Epithelial cell of proximal tubule (primary cell): Measurements from ENCODE around the gene MDM1. TPM values are rescaled to one million over a fixed set of nuclear protein-coding genes. Genes with fewer than 3 reads are reported as not detected.

ENCODE experiments used
- DNase-seq: peaks from one replicate; pipeline ENCODE4 v3.0.0-alpha.2; 2011; ENCODE audit warnings: low read depth
- H3K4me3 ChIP-seq: 2 replicates; pipeline ENCODE4 v1.5.1; 2011; ENCODE audit warnings: low read depth, mild to moderate bottlenecking, low read length
- CTCF ChIP-seq: conservative IDR thresholded peaks from 2 replicates; pipeline ENCODE4 v1.5.1; 2012; ENCODE audit warnings: low read depth, mild to moderate bottlenecking, low read length
- total RNA-seq: library from RNA; depleted of rRNA; stranded (reverse); fragments of >200 nt; gene quantifications from 2 replicates; pipeline ENCODE4 v1.2.3, GENCODE V29; 2015

MDM1 gene
- total RNA-seq, 1 donor from 2014 or later = 3.9 TPM

DNA sequence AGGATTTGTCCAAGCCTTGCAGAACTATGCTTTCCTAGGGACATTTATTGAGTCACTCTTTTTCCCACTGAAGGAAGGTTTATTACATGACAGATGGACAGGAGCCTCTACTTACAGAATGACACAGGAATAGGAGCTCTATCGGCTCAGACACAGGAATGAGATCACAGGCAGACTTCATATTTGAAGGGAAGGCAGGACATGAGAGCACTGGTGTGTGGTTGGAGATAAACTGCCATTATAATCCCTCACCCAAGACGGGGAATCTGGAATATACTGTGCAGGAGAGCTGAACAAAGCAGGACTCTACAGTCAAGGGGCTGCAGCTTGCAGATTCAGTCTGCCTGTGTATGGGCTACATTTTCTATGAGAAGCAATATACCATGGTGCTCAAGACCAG is 51.9 kb downstream of the MDM1 start:
- DNase-seq = no peak
- TF ChIP-seq CTCF = no peak
- no peak overlapping the region for H3K4me3 ChIP-seq

GRCh38 chr12:68279227-68280054 is 52.7 kb downstream of the MDM1 start:
- H3K4me3 ChIP-seq = no peak overlapping the region
- no peak for TF ChIP-seq CTCF
- no peak for DNase-seq

- H3K4me3 ChIP-seq = no peak overlapping the region
- TF ChIP-seq CTCF = no peak
- no peak for DNase-seq
These were observed 55.7 kb downstream of the MDM1 start for GRCh38 chr12:68276402-68276930.

GRCh38 chr12:68272732-68273131 is 59.4 kb downstream of the MDM1 start:
- TF ChIP-seq CTCF = no peak
- DNase-seq = no peak
- no peak overlapping the region for H3K4me3 ChIP-seq

GRCh38 chr12:68271346-68271745 is 60.8 kb downstream of the MDM1 start:
- TF ChIP-seq CTCF = no peak
- no peak overlapping the region for H3K4me3 ChIP-seq
- DNase-seq = no peak

GRCh38 chr12:68270358-68270757 is 61.8 kb downstream of the MDM1 start:
- TF ChIP-seq CTCF = no peak
- DNase-seq = no peak
- H3K4me3 ChIP-seq = no peak overlapping the region

DNA sequence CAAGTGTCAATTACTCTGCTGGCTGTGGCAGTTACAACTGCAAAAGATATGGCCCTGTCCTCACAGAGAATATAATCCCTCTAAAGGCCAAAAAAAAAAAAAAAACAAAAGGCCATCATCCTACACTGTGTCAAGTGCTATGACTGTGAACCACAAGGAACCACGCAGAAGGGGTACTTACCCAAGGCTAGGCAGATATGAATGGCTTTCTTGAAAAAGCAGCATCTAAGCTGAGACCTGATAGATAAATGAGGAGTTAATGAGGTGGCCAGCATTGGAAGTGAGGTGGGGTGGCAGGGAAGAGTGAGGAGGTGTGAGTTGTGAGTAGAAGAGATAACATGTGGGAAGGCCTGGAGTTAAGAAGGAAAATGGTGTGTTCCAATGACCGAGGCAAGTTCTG is 62.4 kb downstream of the MDM1 start:
- no peak for DNase-seq
- TF ChIP-seq CTCF = no peak
- H3K4me3 ChIP-seq = no peak overlapping the region
